IPS-18a (cell line): ENCODE data around the gene DEPDC4.

Experiments
- H3K27ac ChIP-seq: one replicate; pipeline ENCODE4 v1.5.1; 2013; ENCODE audit warnings: low read length
- H3K27me3 ChIP-seq: one replicate; pipeline ENCODE4 v1.6.1; 2013; ENCODE audit warnings: mild to moderate bottlenecking, low read length; ENCODE audit not compliant: control insufficient read depth, insufficient read depth
- H3K36me3 ChIP-seq: one replicate; pipeline ENCODE4 v1.6.1; 2013; ENCODE audit warnings: low read depth, low read length; ENCODE audit not compliant: control insufficient read depth
- H3K4me1 ChIP-seq: one replicate; pipeline ENCODE4 v1.6.1; 2013; ENCODE audit warnings: low read depth, low read length; ENCODE audit not compliant: control insufficient read depth
- H3K4me3 ChIP-seq: one replicate; pipeline ENCODE4 v1.5.1; 2013; ENCODE audit warnings: low read length
- H3K9ac ChIP-seq: one replicate; pipeline ENCODE4 v1.6.1; 2013; ENCODE audit warnings: mild to moderate bottlenecking, low read length, moderate library complexity
- H3K9me3 ChIP-seq: one replicate; pipeline ENCODE4 v1.6.1; 2013; ENCODE audit warnings: low read depth, low read length; ENCODE audit not compliant: control insufficient read depth

DEPDC4 gene

DNA sequence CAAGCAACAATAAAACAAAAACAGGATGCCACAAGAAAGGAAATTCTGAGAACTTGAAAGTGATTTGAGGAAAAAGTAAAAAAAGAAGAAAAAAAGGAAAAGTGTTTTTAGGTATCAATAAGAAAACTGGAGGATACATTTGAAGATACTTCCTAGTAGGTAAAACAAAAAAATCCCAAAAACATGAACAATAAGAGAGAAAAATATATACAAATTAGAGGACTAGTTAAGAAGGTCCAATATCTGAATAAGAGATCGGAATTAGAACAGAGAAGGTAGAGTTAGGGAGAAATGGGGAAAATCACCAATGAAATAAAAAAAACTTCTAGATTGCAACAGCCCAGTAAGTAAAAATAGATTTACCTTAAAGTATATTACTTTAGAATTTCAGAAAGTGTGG lies 8.8 kb downstream of the DEPDC4 start:
- Histone ChIP-seq H3K4me1 (no peaks in the 10 kb centered on the region), H3K27me3 (no peaks in the 10 kb centered on the region), H3K9ac (no peak overlapping the region), H3K9me3 (no peaks in the 10 kb centered on the region), H3K4me3 (no peak overlapping the region), H3K27ac (no peak overlapping the region), H3K36me3 (no peaks in the 10 kb centered on the region)

GRCh38 chr12:100254876-100255275 lies 12.0 kb downstream of the DEPDC4 start:
- no peak overlapping the region for H3K27ac ChIP-seq
- no peaks in the 10 kb centered on the region for H3K36me3 ChIP-seq
- H3K9me3 ChIP-seq, result no peaks in the 10 kb centered on the region
- no peak overlapping the region for H3K9ac ChIP-seq
- H3K4me1 ChIP-seq, result no peaks in the 10 kb centered on the region
- H3K4me3 ChIP-seq, result no peak overlapping the region
- no peaks in the 10 kb centered on the region for H3K27me3 ChIP-seq

DNA sequence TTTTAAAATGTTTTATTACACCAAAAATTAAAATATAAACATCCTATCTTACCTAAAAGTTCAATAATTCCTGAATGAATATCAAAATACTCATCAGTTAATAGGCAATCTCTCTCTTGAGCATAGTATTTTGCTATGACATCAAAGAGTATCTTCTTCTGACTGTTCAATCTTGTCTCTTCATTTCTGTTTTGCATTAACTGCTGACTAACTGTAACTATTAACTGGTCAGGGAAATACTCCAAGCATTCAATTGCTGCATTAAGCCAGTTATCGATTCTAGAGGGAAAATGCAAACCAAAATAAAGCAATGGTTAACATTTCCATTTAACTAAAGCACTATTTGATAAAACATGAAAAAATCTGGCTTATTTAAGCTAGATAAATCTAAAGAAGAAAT lies 13.4 kb downstream of the DEPDC4 start:
- H3K27ac ChIP-seq, result no peak overlapping the region
- no peak overlapping the region for H3K9ac ChIP-seq
- no peaks in the 10 kb centered on the region for H3K9me3 ChIP-seq
- no peaks in the 10 kb centered on the region for H3K36me3 ChIP-seq
- no peaks in the 10 kb centered on the region for H3K4me1 ChIP-seq
- H3K27me3 ChIP-seq, result no peaks in the 10 kb centered on the region
- H3K4me3 ChIP-seq, result no peak overlapping the region

GRCh38 chr12:100251917-100252316 lies 15.0 kb downstream of the DEPDC4 start:
- no peak overlapping the region for H3K4me3 ChIP-seq
- no peaks in the 10 kb centered on the region for H3K9me3 ChIP-seq
- H3K36me3 ChIP-seq, result no peaks in the 10 kb centered on the region
- no peaks in the 10 kb centered on the region for H3K4me1 ChIP-seq
- no peak overlapping the region for H3K9ac ChIP-seq
- H3K27me3 ChIP-seq, result no peaks in the 10 kb centered on the region
- H3K27ac ChIP-seq, result no peak overlapping the region

GRCh38 chr12:100249941-100250340 lies 16.9 kb downstream of the DEPDC4 start:
- Histone ChIP-seq H3K9me3 (no peaks in the 10 kb centered on the region), H3K27me3 (no peaks in the 10 kb centered on the region), H3K27ac (no peak overlapping the region), H3K4me1 (no peaks in the 10 kb centered on the region), H3K4me3 (no peak overlapping the region), H3K9ac (no peak overlapping the region), H3K36me3 (no peaks in the 10 kb centered on the region)

DNA sequence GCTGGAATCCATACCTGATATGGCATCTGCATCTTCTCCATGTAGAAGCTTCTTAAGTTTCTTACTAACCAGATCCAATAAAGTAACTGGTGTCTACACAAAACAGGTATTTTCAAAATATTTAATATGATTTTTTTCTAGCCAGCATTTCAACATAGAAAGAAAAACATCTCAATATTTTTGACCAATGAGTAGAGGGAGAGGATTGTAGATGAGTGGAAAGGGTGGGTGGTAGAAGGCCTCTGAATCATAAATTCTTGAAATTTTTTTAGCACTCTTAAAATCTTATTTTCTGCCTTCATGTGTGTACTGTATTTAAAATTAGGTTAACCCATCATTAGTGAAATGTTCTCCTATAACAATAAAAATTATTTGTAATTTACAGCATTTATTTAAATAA lies 18.0 kb downstream of the DEPDC4 start:
- Histone ChIP-seq H3K9me3 (no peaks in the 10 kb centered on the region), H3K4me3 (no peak overlapping the region), H3K4me1 (no peaks in the 10 kb centered on the region), H3K36me3 (no peaks in the 10 kb centered on the region), H3K9ac (no peak overlapping the region), H3K27ac (no peak overlapping the region), H3K27me3 (no peaks in the 10 kb centered on the region)

- no peak overlapping the region for H3K27ac ChIP-seq
- H3K4me3 ChIP-seq, result no peak overlapping the region
- H3K9me3 ChIP-seq, result no peaks in the 10 kb centered on the region
Observed at GRCh38 chr12:100247765-100248164, 19.1 kb downstream of the DEPDC4 start.

GRCh38 chr12:100243137-100243536 lies 23.7 kb downstream of the DEPDC4 start:
- no peak overlapping the region for H3K27ac ChIP-seq

More at GRCh38 chr12:100247765-100248164, 19.1 kb downstream of the DEPDC4 start:
- no peaks in the 10 kb centered on the region for H3K4me1 ChIP-seq
- no peak overlapping the region for H3K9ac ChIP-seq
- no peaks in the 10 kb centered on the region for H3K36me3 ChIP-seq
- no peaks in the 10 kb centered on the region for H3K27me3 ChIP-seq

GRCh38 chr12:100239589-100239988 lies 27.3 kb downstream of the DEPDC4 start:
- Histone ChIP-seq H3K9ac (no peak overlapping the region), H3K27ac (no peak overlapping the region), H3K9me3 (no peaks in the 10 kb centered on the region), H3K36me3 (no peaks in the 10 kb centered on the region), H3K4me1 (no peaks in the 10 kb centered on the region), H3K27me3 (no peaks in the 10 kb centered on the region), H3K4me3 (no peak overlapping the region)

More at GRCh38 chr12:100243137-100243536, 23.7 kb downstream of the DEPDC4 start:
- no peaks in the 10 kb centered on the region for H3K27me3 ChIP-seq
- H3K9me3 ChIP-seq, result no peaks in the 10 kb centered on the region
- H3K9ac ChIP-seq, result no peak overlapping the region
- no peaks in the 10 kb centered on the region for H3K36me3 ChIP-seq
- no peak overlapping the region for H3K4me3 ChIP-seq
- H3K4me1 ChIP-seq, result no peaks in the 10 kb centered on the region

DNA sequence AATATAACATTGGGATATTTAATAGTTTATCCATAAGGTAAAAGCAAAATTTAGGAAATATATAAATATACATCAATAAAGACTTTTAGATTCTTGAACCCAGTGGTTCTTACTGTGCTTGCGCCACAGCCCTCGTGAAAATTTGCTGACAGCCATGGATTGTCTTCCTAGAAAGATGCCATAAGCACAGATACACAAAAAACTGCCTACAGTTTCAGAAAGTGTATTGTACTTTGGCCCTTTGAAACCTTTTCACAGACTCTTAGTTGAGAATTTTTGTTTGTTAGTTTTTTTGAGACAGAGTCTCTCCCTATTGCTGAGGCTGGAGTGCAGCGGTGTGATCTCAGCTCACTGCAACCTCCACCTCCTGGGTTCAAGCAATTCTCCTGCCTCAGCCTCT lies 28.1 kb downstream of the DEPDC4 start:
- Histone ChIP-seq H3K9ac (no peak overlapping the region), H3K27ac (no peak overlapping the region), H3K4me3 (no peak overlapping the region), H3K9me3 (no peaks in the 10 kb centered on the region), H3K4me1 (no peaks in the 10 kb centered on the region), H3K27me3 (no peaks in the 10 kb centered on the region), H3K36me3 (no peaks in the 10 kb centered on the region)

DNA sequence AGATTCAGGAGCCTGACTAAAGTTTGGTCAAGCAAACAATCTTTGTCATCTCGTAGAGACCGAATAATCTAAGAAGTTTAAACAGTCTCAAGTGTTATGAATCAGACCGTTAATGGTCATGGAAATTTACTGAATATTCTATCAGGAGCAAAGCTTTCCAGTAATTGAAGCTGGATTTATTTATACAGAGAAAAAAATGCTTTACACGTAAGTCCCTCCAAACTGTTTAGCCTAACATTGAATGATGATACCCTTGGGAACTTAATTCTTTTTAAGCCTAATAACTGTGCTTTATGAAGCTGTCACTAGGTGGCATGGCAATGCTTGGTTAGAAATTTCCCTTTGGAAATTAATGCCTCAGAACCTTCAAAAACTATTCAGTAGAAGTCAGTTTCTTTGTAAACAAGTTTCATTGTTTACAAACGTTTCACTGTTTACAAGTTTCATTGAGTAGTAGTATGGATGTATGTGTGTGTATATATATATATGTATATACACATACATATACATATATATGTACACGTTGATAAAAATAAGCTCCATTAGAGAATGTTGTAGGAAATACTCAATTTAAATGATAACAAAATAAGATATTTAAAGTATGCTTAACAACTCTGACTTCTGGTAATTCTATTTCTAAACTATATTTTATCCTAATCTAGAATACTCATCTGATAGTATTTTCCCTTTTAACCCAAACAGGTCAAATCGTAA lies 32.1 kb downstream of the DEPDC4 start:
- no peak overlapping the region for H3K27ac ChIP-seq
- no peaks in the 10 kb centered on the region for H3K36me3 ChIP-seq
- H3K4me1 ChIP-seq, result no peaks in the 10 kb centered on the region
- no peak overlapping the region for H3K9ac ChIP-seq
- H3K27me3 ChIP-seq, result no peaks in the 10 kb centered on the region
- H3K9me3 ChIP-seq, result no peaks in the 10 kb centered on the region
- H3K4me3 ChIP-seq, result no peak overlapping the region

- Histone ChIP-seq H3K9ac (no peak overlapping the region), H3K27ac (no peak overlapping the region), H3K27me3 (no peaks in the 10 kb centered on the region), H3K36me3 (no peaks in the 10 kb centered on the region), H3K4me3 (no peak overlapping the region), H3K9me3 (no peaks in the 10 kb centered on the region), H3K4me1 (no peaks in the 10 kb centered on the region)
Observed at GRCh38 chr12:100234166-100234565, 32.7 kb downstream of the DEPDC4 start.
